Ectodermal cell (in vitro differentiated cells): ENCODE measurements around the gene GBGT1.
A peak's percentile ranks its signal among the peaks of the same experiment; 100 is the strongest.

ENCODE experiments used
- H3K27ac ChIP-seq: 2 replicates; pipeline ENCODE4 v1.7.0; 2013; ENCODE audit warnings: mild to moderate bottlenecking, low read depth, low read length; ENCODE audit not compliant: insufficient read depth, poor library complexity, severe bottlenecking
- H3K27me3 ChIP-seq: 2 replicates; pipeline ENCODE4 v1.7.0; 2013; ENCODE audit warnings: mild to moderate bottlenecking, low read length; ENCODE audit not compliant: insufficient read depth, control insufficient read depth, poor library complexity, severe bottlenecking
- H3K36me3 ChIP-seq: one replicate; pipeline ENCODE4 v1.7.0; 2013; ENCODE audit warnings: low read length; ENCODE audit not compliant: control insufficient read depth, insufficient read depth
- H3K4me1 ChIP-seq: one replicate; pipeline ENCODE4 v1.7.0; 2013; ENCODE audit warnings: low read length; ENCODE audit not compliant: control insufficient read depth, insufficient read depth
- H3K4me3 ChIP-seq: 2 replicates; pipeline ENCODE4 v1.7.0; 2013; ENCODE audit warnings: low read depth, low read length, control low read depth; ENCODE audit not compliant: insufficient read depth
- H3K9me3 ChIP-seq: 2 replicates; pipeline ENCODE4 v1.7.0; 2013; ENCODE audit warnings: mild to moderate bottlenecking, low read length, moderate library complexity; ENCODE audit not compliant: control insufficient read depth
- WGBS, 2 experiments: methylation state at CpG; one replicate each; pipeline ENCODE4 v1.1.7; 2013; ENCODE audit warnings: missing lambda C conversion rate in 2 of 2; 5-methylcytosine and 5-hydroxymethylcytosine counted together

The GBGT1 gene

DNA sequence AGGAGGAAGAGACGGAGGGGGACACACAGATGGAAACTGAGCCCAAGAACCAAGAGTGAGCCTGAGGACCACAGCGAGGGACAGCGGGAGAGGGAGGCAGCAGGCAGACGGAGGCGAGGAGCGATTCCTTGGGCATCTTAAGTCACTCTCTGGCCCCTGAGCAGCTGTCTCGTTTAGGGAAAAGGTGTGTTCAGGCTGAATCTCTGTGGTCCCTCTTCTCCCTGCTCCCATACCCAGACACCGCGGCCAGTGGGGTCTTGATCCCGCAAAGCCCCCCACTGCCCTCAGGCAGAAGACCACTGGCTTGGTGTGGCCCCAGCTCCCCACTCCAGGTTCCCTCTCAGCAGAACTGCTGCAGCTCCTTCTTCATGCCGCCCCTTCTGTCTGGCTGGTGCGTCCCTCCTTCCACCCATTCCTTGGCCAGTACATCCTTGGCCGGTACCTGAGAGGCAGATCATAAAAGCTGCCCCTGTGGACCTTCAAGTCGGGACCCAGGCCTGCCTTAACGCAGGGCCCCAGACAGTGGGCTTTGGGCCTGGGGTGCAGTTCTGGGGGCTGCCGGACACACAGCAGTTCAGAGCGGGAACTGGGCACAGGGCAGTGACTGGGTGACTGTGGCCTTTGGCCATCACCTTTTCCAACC is 36.9 kb downstream of the GBGT1 start:
- Histone ChIP-seq H3K9me3 (no peaks in the 10 kb centered on the region), H3K4me3 (no peak overlapping the region), H3K27me3 (no peaks in the 10 kb centered on the region), H3K27ac (no peak overlapping the region), H3K4me1 (peaks cover 7% of the 10 kb centered on the region), H3K36me3 (no peaks in the 10 kb centered on the region)
- 87 to 88% methylated on average over 17 of the region's 17 CpGs for WGBS, 2 experiments

DNA sequence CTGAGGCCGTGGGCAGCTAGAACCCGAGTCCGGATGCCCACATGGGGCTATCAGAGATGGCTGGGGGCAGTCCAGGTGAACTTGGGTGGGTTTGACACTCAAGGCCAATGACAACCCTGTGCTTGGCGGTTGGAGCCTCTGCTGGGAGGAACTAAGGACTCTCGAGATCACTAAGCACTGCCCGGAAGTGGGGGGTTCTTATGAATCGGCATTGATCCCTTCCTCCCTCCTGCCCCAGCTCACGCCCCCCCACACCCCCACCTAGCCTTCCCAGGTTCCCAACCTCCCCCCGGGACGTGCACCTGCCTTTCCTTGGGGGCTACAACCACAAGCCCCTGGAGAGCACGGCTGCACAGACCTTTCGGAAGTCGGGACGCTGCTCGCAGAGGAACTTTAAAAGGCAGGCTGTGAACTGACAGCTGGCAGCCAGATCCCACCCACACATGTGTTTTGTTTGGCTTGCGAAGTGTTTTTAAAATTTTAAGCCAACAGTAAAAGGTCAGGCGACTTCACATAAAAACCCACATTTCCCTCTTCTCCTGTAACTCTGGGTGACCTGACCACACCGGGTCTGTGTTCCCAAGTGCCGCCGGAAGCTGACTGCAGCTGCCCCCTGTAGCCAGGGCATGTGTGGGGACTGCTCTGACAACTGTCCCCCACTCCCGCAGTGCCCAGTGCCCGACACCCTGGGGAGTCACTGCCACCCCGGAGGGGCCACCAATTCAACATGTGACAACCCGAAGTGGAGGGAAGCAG is 37.6 kb downstream of the GBGT1 start:
- Histone ChIP-seq H3K9me3 (no peaks in the 10 kb centered on the region), H3K36me3 (no peaks in the 10 kb centered on the region), H3K27me3 (no peaks in the 10 kb centered on the region), H3K27ac (no peak overlapping the region), H3K4me1 (peaks cover 7% of the 10 kb centered on the region), H3K4me3 (no peak overlapping the region)
- WGBS, 2 experiments: 86 to 88% methylated on average over 24 of the region's 24 CpGs

DNA sequence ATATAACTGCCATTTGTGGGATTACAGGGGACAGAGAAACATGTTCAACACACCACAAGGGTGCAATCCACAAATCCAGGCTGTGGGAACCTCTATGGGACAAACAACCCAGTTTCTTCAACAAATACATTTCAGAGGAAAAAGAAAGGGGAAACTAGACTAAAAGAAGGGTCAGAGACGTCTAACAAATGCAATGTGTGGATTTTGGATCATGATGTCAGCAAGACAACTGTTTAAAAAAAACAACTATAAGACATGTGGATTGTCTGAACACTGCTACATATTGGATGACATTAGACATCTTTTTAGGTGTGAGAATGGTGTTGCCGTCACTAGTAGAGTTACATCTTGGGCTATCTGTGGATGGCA is 38.8 kb downstream of the GBGT1 start:
- Histone ChIP-seq H3K27me3 (no peaks in the 10 kb centered on the region), H3K36me3 (no peaks in the 10 kb centered on the region), H3K27ac (no peak overlapping the region), H3K9me3 (no peaks in the 10 kb centered on the region), H3K4me3 (no peak overlapping the region), H3K4me1 (peaks cover 9% of the 10 kb centered on the region)
- 93 to 94% methylated on average over 2 of the region's 2 CpGs for WGBS, 2 experiments

DNA sequence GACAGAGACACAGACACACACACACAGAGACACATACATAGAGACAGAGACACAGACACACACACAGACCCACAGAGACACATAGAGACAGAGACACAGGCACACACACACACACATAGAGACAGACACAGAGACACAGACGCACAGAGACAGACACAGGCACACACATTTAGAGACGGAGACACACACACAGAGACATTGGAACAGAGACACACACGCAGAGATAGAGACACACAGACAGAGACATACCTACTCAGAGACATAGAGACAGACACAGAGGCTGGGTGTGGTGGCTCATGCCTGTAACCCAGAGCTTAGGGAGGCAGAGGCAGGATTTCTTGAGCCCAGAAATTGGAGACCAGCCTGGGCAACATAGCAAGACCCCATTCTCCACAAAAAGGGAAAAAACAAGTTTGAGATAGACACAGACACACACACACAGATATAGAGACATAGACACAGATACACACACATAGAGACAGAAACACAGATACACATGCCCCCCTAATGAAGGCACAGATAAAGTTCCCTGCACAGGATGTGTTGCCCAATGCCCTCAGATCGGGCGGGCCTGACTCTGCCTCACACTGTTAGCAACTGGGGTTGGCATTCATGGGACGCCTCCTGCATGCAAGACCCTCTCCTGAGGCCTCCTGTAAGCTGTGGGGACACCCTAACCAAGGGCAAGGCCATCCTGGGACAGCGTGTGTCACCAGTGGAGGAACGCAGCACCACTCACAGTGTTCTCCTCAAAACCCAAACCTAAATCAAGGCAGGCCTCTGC is 39.4 kb downstream of the GBGT1 start:
- Histone ChIP-seq H3K4me1 (peaks cover 14% of the 10 kb centered on the region), H3K27me3 (no peaks in the 10 kb centered on the region), H3K36me3 (no peaks in the 10 kb centered on the region), H3K4me3 (no peak overlapping the region), H3K9me3 (no peaks in the 10 kb centered on the region), H3K27ac (no peak overlapping the region)
- 91 to 96% methylated on average over 8 of the region's 8 CpGs for WGBS, 2 experiments

DNA sequence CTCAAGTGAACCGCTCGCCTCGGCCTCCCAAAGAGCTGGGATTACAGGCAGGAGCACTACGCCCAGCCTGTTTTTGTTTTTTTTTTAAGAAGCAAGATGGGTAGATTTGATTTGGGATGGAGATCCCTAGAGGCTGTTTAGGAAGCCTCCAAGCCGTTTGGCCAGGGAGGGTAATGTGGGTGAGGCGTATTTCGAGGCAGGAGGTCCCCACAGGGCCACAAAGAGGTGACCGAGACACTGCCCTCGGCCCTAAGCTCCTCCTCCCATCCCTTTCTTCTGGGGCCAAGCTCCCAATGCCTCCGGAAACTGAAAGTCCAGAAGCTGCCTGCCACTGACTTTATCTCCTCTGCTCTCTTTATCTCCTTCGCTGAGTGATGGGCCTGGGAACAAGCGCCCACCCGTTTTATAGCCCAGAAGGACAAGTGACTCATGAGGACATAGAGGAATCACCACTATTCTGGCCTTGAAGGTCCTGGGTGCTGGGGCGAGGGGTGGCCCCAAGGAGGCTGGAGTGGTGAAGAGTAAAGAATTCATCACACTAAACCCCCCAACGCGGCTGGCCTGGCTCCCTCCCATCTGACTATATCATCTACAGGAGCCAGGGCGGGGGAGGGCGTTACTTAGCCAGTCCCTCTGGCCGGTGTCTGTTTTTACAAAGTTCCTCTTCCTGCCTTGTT is 40.6 kb downstream of the GBGT1 start:
- peaks cover 27% of the 10 kb centered on the region for H3K4me1 ChIP-seq
- H3K36me3 ChIP-seq: no peaks in the 10 kb centered on the region
- H3K9me3 ChIP-seq: no peaks in the 10 kb centered on the region
- H3K27me3 ChIP-seq: no peaks in the 10 kb centered on the region
- H3K27ac ChIP-seq: no peak overlapping the region
- 76% methylated on average over 19 of the region's 19 CpGs for WGBS, 2 experiments
- H3K4me3 ChIP-seq: no peak overlapping the region

DNA sequence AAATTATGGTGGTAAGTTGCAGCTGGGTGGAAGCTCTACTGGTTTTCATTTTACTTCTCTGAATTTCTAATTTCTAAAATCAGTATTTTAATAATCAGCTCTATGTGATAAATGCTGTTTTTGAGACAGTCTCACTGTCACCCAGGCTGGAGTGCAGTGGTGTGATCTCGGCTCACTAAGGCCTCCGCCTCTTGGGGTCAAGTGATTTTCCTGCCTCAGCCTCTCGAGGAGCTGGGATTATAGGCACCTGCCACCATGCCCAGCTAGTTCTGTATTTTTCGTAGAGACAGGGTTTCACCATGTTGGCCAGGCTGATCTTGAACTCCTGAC is 41.1 kb downstream of the GBGT1 start:
- Histone ChIP-seq H3K4me1 (peaks cover 28% of the 10 kb centered on the region), H3K27ac (no peak overlapping the region), H3K9me3 (no peaks in the 10 kb centered on the region), H3K4me3 (no peak overlapping the region), H3K27me3 (no peaks in the 10 kb centered on the region), H3K36me3 (no peaks in the 10 kb centered on the region)
- 92 to 95% methylated on average over 4 of the region's 4 CpGs for WGBS, 2 experiments

DNA sequence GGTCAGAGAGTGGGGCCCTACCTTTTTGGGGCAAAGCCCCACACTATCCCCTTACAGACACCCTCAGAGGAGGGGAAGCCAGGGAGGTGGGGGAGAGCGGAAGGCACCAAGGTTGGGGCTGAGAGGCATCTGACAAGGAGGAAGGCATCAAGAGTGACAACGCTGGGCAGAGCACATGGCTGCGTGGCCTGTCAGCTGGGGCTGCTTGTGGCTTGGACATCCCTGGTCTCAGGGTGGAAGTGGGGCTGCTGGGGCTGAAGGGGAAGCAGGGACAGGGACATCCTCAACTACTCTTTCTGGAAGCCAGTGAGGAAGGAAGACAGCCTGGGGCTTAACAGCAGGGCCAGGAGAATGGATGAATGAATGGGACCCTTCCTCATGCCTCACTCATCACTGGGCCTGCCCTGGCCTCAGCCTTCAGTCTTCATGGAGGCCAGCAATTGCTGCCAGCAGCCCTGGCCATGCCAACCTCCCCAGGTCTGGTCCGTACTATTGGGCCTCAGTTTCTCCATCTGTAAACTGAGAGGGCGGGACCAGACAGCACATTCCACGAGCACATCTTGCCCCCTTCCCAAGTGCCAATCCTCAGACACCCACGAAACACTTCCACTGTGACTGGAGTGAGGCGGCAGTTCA is 41.7 kb downstream of the GBGT1 start:
- WGBS, 2 experiments: 82 to 83% methylated on average over 8 of the region's 8 CpGs

DNA sequence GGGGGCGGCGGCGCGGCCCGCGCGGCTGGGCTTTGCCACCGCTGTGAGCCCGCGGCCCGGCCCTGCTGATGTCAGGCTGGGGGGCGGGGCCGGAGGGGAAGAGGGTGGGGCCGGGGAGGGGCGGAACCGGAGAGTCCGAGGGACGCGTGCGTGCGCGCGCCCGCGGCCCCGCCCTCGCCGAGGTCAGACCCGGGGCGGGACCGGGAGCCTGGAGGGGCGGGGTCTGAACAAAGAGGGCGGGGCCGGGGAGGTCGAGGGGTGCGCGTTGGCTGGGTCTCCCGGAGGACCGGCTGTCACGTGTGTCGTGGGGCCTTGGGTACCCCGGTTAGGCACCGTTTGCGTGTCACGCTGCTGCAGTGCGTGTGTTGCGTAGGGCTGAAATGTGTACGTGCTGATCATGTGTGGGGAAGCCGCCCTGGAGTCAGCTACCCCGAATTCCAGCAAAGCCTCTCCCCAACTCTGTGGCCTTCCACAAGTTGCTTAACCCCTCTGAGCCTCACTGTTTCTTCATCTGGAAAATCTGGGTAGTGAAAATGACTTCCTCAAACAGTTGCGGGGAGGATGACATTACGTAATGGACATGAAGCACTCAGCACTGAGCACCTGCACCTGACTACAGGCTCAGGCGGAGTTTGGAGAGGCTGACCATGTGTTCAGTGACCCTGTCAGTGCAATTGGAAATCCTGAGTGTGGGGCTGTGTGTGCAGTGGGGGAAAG is 42.4 kb downstream of the GBGT1 start, which contains the start of gene RALGDS:
Gene RALGDS, minus strand, starts transcription at position 43 of the 717 bp plus-strand sequence. CDS start 86 bp downstream, outside the sequence.
- Histone ChIP-seq H3K27me3 (no peaks in the 10 kb centered on the region), H3K4me1 (peaks cover 29% of the 10 kb centered on the region), H3K27ac (no peak within 1 kb of the TSS), H3K36me3 (no peaks in the 10 kb centered on the region), H3K9me3 (no peaks in the 10 kb centered on the region), H3K4me3 (peak within 1 kb of the TSS; percentile 65)
- 14% methylated on average over 53 of the region's 53 CpGs for WGBS, 2 experiments

More for the DNA sequence above, 41.7 kb downstream of the GBGT1 start:
- Histone ChIP-seq H3K9me3 (no peaks in the 10 kb centered on the region), H3K4me3 (no peak overlapping the region), H3K27ac (no peak overlapping the region), H3K27me3 (no peaks in the 10 kb centered on the region), H3K36me3 (no peaks in the 10 kb centered on the region), H3K4me1 (peaks cover 28% of the 10 kb centered on the region)

DNA sequence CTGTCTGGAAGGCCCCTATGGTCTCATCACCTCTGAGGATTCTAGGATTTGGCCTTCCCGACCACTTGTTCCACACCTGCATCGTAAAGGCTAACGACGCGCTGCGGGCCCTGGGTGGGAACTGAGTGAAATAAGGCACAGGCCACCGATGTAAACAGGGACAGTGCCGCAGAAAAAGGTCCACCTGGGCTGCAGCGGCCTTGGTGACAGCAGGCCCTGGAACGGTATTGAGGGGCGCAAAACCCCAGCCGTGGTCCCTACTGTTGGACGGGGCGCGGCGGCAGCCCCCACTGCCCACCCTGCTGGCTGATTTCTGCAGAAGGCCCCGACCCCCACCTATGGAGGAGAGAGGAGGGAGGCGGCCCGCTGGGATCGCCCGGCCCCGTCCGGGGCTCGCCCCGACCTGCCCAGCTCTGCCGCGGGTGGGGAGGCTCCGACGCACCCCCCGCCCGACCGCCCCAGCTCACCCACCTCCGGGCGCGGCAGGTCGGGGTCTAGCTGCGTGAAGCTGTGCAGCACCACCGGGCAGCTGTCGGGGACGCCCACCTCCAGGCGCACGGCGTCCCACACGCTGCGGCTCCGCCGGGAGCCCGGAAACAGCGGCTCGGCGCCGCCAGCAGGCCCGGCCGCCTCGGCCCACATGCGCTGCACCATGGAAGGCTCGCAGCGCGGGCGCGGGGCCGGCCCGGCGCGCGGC is 43.1 kb downstream of the GBGT1 start:
- no peak overlapping the region for H3K27ac ChIP-seq
- no peaks in the 10 kb centered on the region for H3K9me3 ChIP-seq
- H3K4me1 ChIP-seq: peaks cover 36% of the 10 kb centered on the region
- no peaks in the 10 kb centered on the region for H3K27me3 ChIP-seq
- 3% methylated on average over 66 of the region's 66 CpGs for WGBS, 2 experiments
- peak overlapping the region; percentile 65 for H3K4me3 ChIP-seq
- no peaks in the 10 kb centered on the region for H3K36me3 ChIP-seq
